H9 (cell line): ENCODE measurements around the gene LRMDA. TPM values are rescaled to one million over a fixed set of nuclear protein-coding genes. Genes with fewer than 3 reads are reported as not detected.

ENCODE experiments used
- DNase-seq: peaks from one replicate; pipeline ENCODE4 v3.0.0-alpha.2; 2017
- H2AFZ ChIP-seq: one replicate; pipeline ENCODE4 v1.6.1; 2013; ENCODE audit warnings: mild to moderate bottlenecking, low read length, control low read depth, moderate library complexity
- H2AK5ac ChIP-seq: 2 replicates; pipeline ENCODE4 v1.6.1; 2013; ENCODE audit warnings: low read length, control low read depth, mixed read lengths; ENCODE audit not compliant: insufficient read length
- H2BK120ac ChIP-seq: one replicate; pipeline ENCODE4 v1.6.1; 2013; ENCODE audit warnings: low read depth, mild to moderate bottlenecking, low read length, control low read depth, inconsistent platforms; ENCODE audit not compliant: poor library complexity, severe bottlenecking
- H2BK12ac ChIP-seq: 2 replicates; pipeline ENCODE4 v1.6.1; 2013; ENCODE audit warnings: low read length, control low read depth, mixed read lengths, low read depth; ENCODE audit not compliant: insufficient read length
- H2BK15ac ChIP-seq: 2 replicates; pipeline ENCODE4 v1.6.1; 2013; ENCODE audit warnings: low read depth, low read length, control low read depth
- H2BK20ac ChIP-seq: one replicate; pipeline ENCODE4 v1.6.1; 2013; ENCODE audit warnings: low read depth, mild to moderate bottlenecking, low read length, control low read depth, inconsistent platforms; ENCODE audit not compliant: poor library complexity, severe bottlenecking
- H2BK5ac ChIP-seq: 2 replicates; pipeline ENCODE4 v1.6.1; 2013; ENCODE audit warnings: low read length, control low read depth, mixed read lengths; ENCODE audit not compliant: insufficient read length
- H3K14ac ChIP-seq: 2 replicates; pipeline ENCODE4 v1.6.1; 2013; ENCODE audit warnings: low read length, control low read depth; ENCODE audit not compliant: insufficient read depth
- H3K18ac ChIP-seq: 2 replicates; pipeline ENCODE4 v1.6.1; 2013; ENCODE audit warnings: low read depth, mild to moderate bottlenecking, mixed read lengths, low read length, control low read depth; ENCODE audit not compliant: insufficient read length
- H3K23ac ChIP-seq: 2 replicates; pipeline ENCODE4 v1.6.1; 2013; ENCODE audit warnings: low read length, control low read depth, mixed read lengths, low read depth; ENCODE audit not compliant: insufficient read length
- H3K23me2 ChIP-seq: 2 replicates; pipeline ENCODE4 v1.6.1; 2013; ENCODE audit warnings: low read depth, mild to moderate bottlenecking, mixed read lengths, low read length, control low read depth; ENCODE audit not compliant: insufficient read length, poor library complexity, severe bottlenecking
- H3K27ac ChIP-seq: 2 replicates; pipeline ENCODE4 v1.5.1; 2013; ENCODE audit warnings: low read length, control low read depth, mixed read lengths, low read depth; ENCODE audit not compliant: insufficient read length
- H3K27me3 ChIP-seq: 2 replicates; pipeline ENCODE4 v1.6.1; 2013; ENCODE audit warnings: low read length, control low read depth, inconsistent platforms; ENCODE audit not compliant: insufficient read depth
- H3K4ac ChIP-seq: 2 replicates; pipeline ENCODE4 v1.6.1; 2013; ENCODE audit warnings: low read depth, mild to moderate bottlenecking, control low read depth, inconsistent platforms, low read length, moderate library complexity
- H3K4me1 ChIP-seq: 2 replicates; pipeline ENCODE4 v1.6.1; 2013; ENCODE audit warnings: low read length, control low read depth, inconsistent platforms; ENCODE audit not compliant: insufficient read depth
- H3K4me2 ChIP-seq: 2 replicates; pipeline ENCODE4 v1.6.1; 2013; ENCODE audit warnings: low read length, control low read depth, mixed read lengths; ENCODE audit not compliant: insufficient read length, insufficient read depth
- H3K56ac ChIP-seq: 2 replicates; pipeline ENCODE4 v1.6.1; 2013; ENCODE audit warnings: low read depth, mild to moderate bottlenecking, mixed read lengths, low read length, control low read depth; ENCODE audit not compliant: insufficient read length
- H3K79me1 ChIP-seq: 2 replicates; pipeline ENCODE4 v1.6.1; 2013; ENCODE audit warnings: low read depth, mild to moderate bottlenecking, moderate library complexity, low read length, control low read depth, inconsistent platforms; ENCODE audit not compliant: insufficient read depth, poor library complexity, severe bottlenecking
- H3K79me2 ChIP-seq: 2 replicates; pipeline ENCODE4 v1.6.1; 2013; ENCODE audit warnings: low read length, control low read depth, inconsistent platforms; ENCODE audit not compliant: insufficient read depth
- H3K9ac ChIP-seq: 2 replicates; pipeline ENCODE4 v1.6.1; 2013; ENCODE audit warnings: low read length, control low read depth, mixed read lengths; ENCODE audit not compliant: insufficient read length; ENCODE audit errors: extremely low read depth
- H3K9me3 ChIP-seq: one replicate; pipeline ENCODE4 v1.6.1; 2013; ENCODE audit warnings: low read depth, low read length, inconsistent platforms; ENCODE audit not compliant: control insufficient read depth
- H3T11ph ChIP-seq: one replicate; pipeline ENCODE4 v1.6.1; 2013; ENCODE audit warnings: mild to moderate bottlenecking, low read length, control low read depth, inconsistent platforms
- H4K20me1 ChIP-seq: one replicate; pipeline ENCODE4 v1.6.1; 2013; ENCODE audit not compliant: control insufficient read depth, insufficient read length, insufficient read depth
- H4K5ac ChIP-seq: 2 replicates; pipeline ENCODE4 v1.6.1; 2013; ENCODE audit warnings: low read depth, mild to moderate bottlenecking, mixed read lengths, low read length, control low read depth; ENCODE audit not compliant: insufficient read length
- H4K8ac ChIP-seq: replicated peaks from 2 replicates; pipeline ENCODE4 v1.6.1; 2013; ENCODE audit warnings: low read length, control low read depth, mixed read lengths, low read depth; ENCODE audit not compliant: insufficient read length
- H4K91ac ChIP-seq: 2 replicates; pipeline ENCODE4 v1.6.1; 2013; ENCODE audit warnings: low read depth, mild to moderate bottlenecking, moderate library complexity, mixed read lengths, low read length, control low read depth; ENCODE audit not compliant: insufficient read length
- H3K27ac Mint-ChIP-seq, 3 experiments: 2 replicates in 2 of 3; 3 replicates in 1 of 3; pipeline ENCODE4 v1.8.0; 2020 to 2021; ENCODE audit warnings: mixed read lengths in 3 of 3, mild to moderate bottlenecking in 1 of 3, moderate library complexity in 1 of 3
- H3K27me3 Mint-ChIP-seq: 2 replicates; pipeline ENCODE4 v1.8.0; 2021; ENCODE audit warnings: low read depth, mild to moderate bottlenecking, moderate library complexity, mixed read lengths
- H3K36me3 Mint-ChIP-seq, 3 experiments: 2 replicates in 2 of 3; 3 replicates in 1 of 3; pipeline ENCODE4 v1.8.0; 2020 to 2021; ENCODE audit warnings: low read depth in 3 of 3, mixed read lengths in 3 of 3; ENCODE audit not compliant: insufficient read depth in 1 of 3
- H3K4me1 Mint-ChIP-seq, 2 experiments: 2 replicates each; pipeline ENCODE4 v1.8.0; 2020; ENCODE audit warnings: mixed read lengths in 2 of 2
- H3K4me3 Mint-ChIP-seq, 2 experiments: 2 replicates in 1 of 2; 3 replicates in 1 of 2; pipeline ENCODE4 v1.8.0; 2020 to 2021; ENCODE audit warnings: mild to moderate bottlenecking in 2 of 2, mixed read lengths in 2 of 2, moderate library complexity in 1 of 2
- H3K9me3 Mint-ChIP-seq, 2 experiments: 2 replicates in 1 of 2; 3 replicates in 1 of 2; pipeline ENCODE4 v1.8.0; 2020; ENCODE audit warnings: mild to moderate bottlenecking in 2 of 2, mixed read lengths in 2 of 2, moderate library complexity in 1 of 2
- WGBS: extraction: QIAGEN DNeasy Blood & Tissue Kit; methylation state at CpG from one replicate; pipeline ENCODE4 v1.1.7; 2013; ENCODE audit warnings: missing lambda C conversion rate, low lambda C conversion rate, mixed read lengths; ENCODE audit not compliant: insufficient read length; ENCODE audit errors: extremely low coverage; 5-methylcytosine and 5-hydroxymethylcytosine counted together
- total RNA-seq: library from RNA; stranded (reverse); gene quantifications from 2 replicates; pipeline ENCODE4 v1.2.1, GENCODE V29; 2021
- TF ChIP-seq, protein P1 (sequence below): fragments of 200-600 bp; sonication (generic); conservative IDR thresholded peaks from 3 replicates; pipeline ENCODE4 v1.8.0; 2021; ENCODE audit warnings: antibody characterized with exemption, mild to moderate bottlenecking

The LRMDA gene
- total RNA-seq, 1 experiment from 2014 or later = 1.8 TPM

- no peak overlapping the region for H4K8ac ChIP-seq
- H3K18ac ChIP-seq = no peak overlapping the region
- no peak overlapping the region for H2BK15ac ChIP-seq
- no peak overlapping the region for H2AK5ac ChIP-seq
- no peaks in the 10 kb centered on the region for H3K36me3 Mint-ChIP-seq
- H4K5ac ChIP-seq = no peak overlapping the region
- no peak overlapping the region for H4K91ac ChIP-seq
- no peaks in the 10 kb centered on the region for H4K20me1 ChIP-seq
- no CpG with 5 or more reads among the region's 5 CpGs for WGBS
- H3K27me3 ChIP-seq = no peaks in the 10 kb centered on the region; the same call in 1 of the 2 replicates
- no peak overlapping the region for H3K4ac ChIP-seq
- TF ChIP-seq, protein P1, sequence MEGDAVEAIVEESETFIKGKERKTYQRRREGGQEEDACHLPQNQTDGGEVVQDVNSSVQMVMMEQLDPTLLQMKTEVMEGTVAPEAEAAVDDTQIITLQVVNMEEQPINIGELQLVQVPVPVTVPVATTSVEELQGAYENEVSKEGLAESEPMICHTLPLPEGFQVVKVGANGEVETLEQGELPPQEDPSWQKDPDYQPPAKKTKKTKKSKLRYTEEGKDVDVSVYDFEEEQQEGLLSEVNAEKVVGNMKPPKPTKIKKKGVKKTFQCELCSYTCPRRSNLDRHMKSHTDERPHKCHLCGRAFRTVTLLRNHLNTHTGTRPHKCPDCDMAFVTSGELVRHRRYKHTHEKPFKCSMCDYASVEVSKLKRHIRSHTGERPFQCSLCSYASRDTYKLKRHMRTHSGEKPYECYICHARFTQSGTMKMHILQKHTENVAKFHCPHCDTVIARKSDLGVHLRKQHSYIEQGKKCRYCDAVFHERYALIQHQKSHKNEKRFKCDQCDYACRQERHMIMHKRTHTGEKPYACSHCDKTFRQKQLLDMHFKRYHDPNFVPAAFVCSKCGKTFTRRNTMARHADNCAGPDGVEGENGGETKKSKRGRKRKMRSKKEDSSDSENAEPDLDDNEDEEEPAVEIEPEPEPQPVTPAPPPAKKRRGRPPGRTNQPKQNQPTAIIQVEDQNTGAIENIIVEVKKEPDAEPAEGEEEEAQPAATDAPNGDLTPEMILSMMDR = no peak
- no peak overlapping the region for H3K23ac ChIP-seq
- no peak overlapping the region for H3K4me2 ChIP-seq
- no peak overlapping the region for H2BK12ac ChIP-seq
- H3T11ph ChIP-seq = no peak overlapping the region
- no peak overlapping the region for H3K27ac ChIP-seq
- no peaks in the 10 kb centered on the region for H3K9me3 ChIP-seq
- no peaks in the 10 kb centered on the region for H3K9me3 Mint-ChIP-seq
- H3K79me1 ChIP-seq = no peaks in the 10 kb centered on the region
- peaks cover 60% of the 10 kb centered on the region for H3K27me3 Mint-ChIP-seq
- H3K9ac ChIP-seq = no peak overlapping the region
- no peak overlapping the region for H3K4me3 Mint-ChIP-seq
- H3K27ac Mint-ChIP-seq = no peak overlapping the region
- no peaks in the 10 kb centered on the region for H3K4me1 ChIP-seq
- no peak overlapping the region for H2BK120ac ChIP-seq
- H3K23me2 ChIP-seq = no peaks in the 10 kb centered on the region
- no peak overlapping the region for H2BK20ac ChIP-seq
- no peak overlapping the region for H2BK5ac ChIP-seq
- 0 out of 4 replicates have a peak, but pooled peaks cover 0 to 2% of the 10 kb centered on the region in 2 experiments for H3K4me1 Mint-ChIP-seq
- H3K79me2 ChIP-seq = no peaks in the 10 kb centered on the region
- H2AFZ ChIP-seq = no peak overlapping the region
- DNase-seq = no peak
- H3K14ac ChIP-seq = no peak overlapping the region
- no peak overlapping the region for H3K56ac ChIP-seq
Measured at GRCh38 chr10:75652146-75652740, 220.8 kb downstream of the LRMDA start.
